Progenitor cell of endocrine pancreas (in vitro differentiated cells): Measurements from ENCODE around the gene MAVS. TPM values are rescaled to one million over a fixed set of nuclear protein-coding genes. Genes with fewer than 3 reads are reported as not detected.
A peak's percentile ranks its signal among the peaks of the same experiment; 100 is the strongest.

Source experiments
- DNase-seq: peaks from one replicate; pipeline ENCODE4 v3.0.0; 2021; ENCODE audit warnings: low spot score; ENCODE audit not compliant: unreplicated experiment
- H3K27ac Mint-ChIP-seq: 2 replicates; pipeline ENCODE4 v1.8.0; 2021; ENCODE audit warnings: mild to moderate bottlenecking, moderate library complexity, mixed read lengths
- H3K27me3 Mint-ChIP-seq: 2 replicates; pipeline ENCODE4 v1.8.0; 2021; ENCODE audit warnings: mixed read lengths
- H3K36me3 Mint-ChIP-seq: 2 replicates; pipeline ENCODE4 v1.8.0; 2022; ENCODE audit warnings: mixed read lengths; ENCODE audit not compliant: insufficient read depth
- H3K4me1 Mint-ChIP-seq: 2 replicates; pipeline ENCODE4 v1.8.0; 2021; ENCODE audit warnings: low read depth, mixed read lengths
- H3K4me3 Mint-ChIP-seq: 2 replicates; pipeline ENCODE4 v1.8.0; 2021; ENCODE audit warnings: low read depth, mild to moderate bottlenecking, moderate library complexity, mixed read lengths
- H3K9me3 Mint-ChIP-seq: 2 replicates; pipeline ENCODE4 v1.8.0; 2021; ENCODE audit warnings: low read depth, mixed read lengths
- CTCF ChIP-seq: fragments of 200-600 bp; sonication (generic); IDR thresholded peaks from one replicate; pipeline ENCODE4 v1.5.0; 2021; ENCODE audit warnings: antibody characterized with exemption, mild to moderate bottlenecking; ENCODE audit not compliant: unreplicated experiment
- total RNA-seq: library from RNA; stranded (reverse); gene quantifications from 2 replicates; pipeline ENCODE4 v1.2.1, GENCODE V29; 2021

Gene MAVS
- total RNA-seq, 1 donor from 2014 or later: 43.8 TPM

- Mint-ChIP-seq H3K27me3 (no peaks in the 10 kb centered on the region), H3K4me1 (no peaks in the 10 kb centered on the region), H3K36me3 (peaks cover 27% of the 10 kb centered on the region), H3K9me3 (no peaks in the 10 kb centered on the region), H3K4me3 (no peak overlapping the region), H3K27ac (no peak overlapping the region)
- no peak for DNase-seq
- no peak for TF ChIP-seq CTCF
Measured at GRCh38 chr20:3864518-3864917, 17.9 kb downstream of the MAVS start.

GRCh38 chr20:3865152-3865886 lies 18.7 kb downstream of the MAVS start:
- Mint-ChIP-seq H3K27me3 (no peaks in the 10 kb centered on the region), H3K4me1 (no peaks in the 10 kb centered on the region), H3K27ac (no peak overlapping the region), H3K4me3 (no peak overlapping the region), H3K9me3 (no peaks in the 10 kb centered on the region), H3K36me3 (peaks cover 27% of the 10 kb centered on the region)
- TF ChIP-seq CTCF: no peak
- no peak for DNase-seq

GRCh38 chr20:3865887-3866407 lies 19.3 kb downstream of the MAVS start:
- Mint-ChIP-seq H3K4me3 (no peak overlapping the region), H3K27me3 (no peaks in the 10 kb centered on the region), H3K27ac (no peak overlapping the region), H3K36me3 (peaks cover 27% of the 10 kb centered on the region), H3K9me3 (no peaks in the 10 kb centered on the region), H3K4me1 (no peaks in the 10 kb centered on the region)
- no peak for TF ChIP-seq CTCF
- DNase-seq: no peak

GRCh38 chr20:3866464-3866863 lies 19.8 kb downstream of the MAVS start:
- Mint-ChIP-seq H3K4me1 (no peaks in the 10 kb centered on the region), H3K36me3 (peaks cover 22% of the 10 kb centered on the region), H3K27ac (peak overlapping the region; percentile 41), H3K4me3 (no peak overlapping the region), H3K9me3 (no peaks in the 10 kb centered on the region), H3K27me3 (no peaks in the 10 kb centered on the region)
- no peak for DNase-seq
- TF ChIP-seq CTCF: no peak

- no peak for DNase-seq
- no peaks in the 10 kb centered on the region for H3K27me3 Mint-ChIP-seq
- H3K27ac Mint-ChIP-seq: no peak overlapping the region
- no peaks in the 10 kb centered on the region for H3K9me3 Mint-ChIP-seq
- H3K36me3 Mint-ChIP-seq: peaks cover 12% of the 10 kb centered on the region
- H3K4me1 Mint-ChIP-seq: no peaks in the 10 kb centered on the region
- H3K4me3 Mint-ChIP-seq: no peak overlapping the region
- TF ChIP-seq CTCF: no peak
Measured at GRCh38 chr20:3867802-3868201, 21.2 kb downstream of the MAVS start.
